Suprapubic skin (tissue), 4 donors: ENCODE results near the gene PTPRN2.

Experiments
- EP300 ChIP-seq: sonication (generic); formaldehyde crosslinking; IDR thresholded peaks from one replicate; pipeline ENCODE4 v1.6.1; 2017; ENCODE audit warnings: antibody characterized with exemption
- POLR2A ChIP-seq, 2 donors: fragments of 450-650 bp; IDR thresholded peaks; one replicate each; pipeline ENCODE4 v1.6.1; 2017; ENCODE audit warnings: antibody characterized with exemption in 2 of 2, mild to moderate bottlenecking in 2 of 2, moderate library complexity in 2 of 2
- POLR2AphosphoS5 ChIP-seq, 3 donors: sonication (generic); formaldehyde crosslinking; IDR thresholded peaks; one replicate each; pipeline ENCODE4 v1.6.1; 2017; ENCODE audit warnings: antibody characterized with exemption in 3 of 3
- TF ChIP-seq, protein P1 (sequence below), 2 donors: fragments of 200-600 bp in 1 of 2; fragments of 450-650 bp in 1 of 2; sonication (generic) in 1 of 2; IDR thresholded peaks; one replicate each; pipeline ENCODE4 v1.5.1; 2016 to 2019; ENCODE audit warnings: antibody characterized with exemption in 2 of 2, mild to moderate bottlenecking in 1 of 2, moderate library complexity in 1 of 2

DNA sequence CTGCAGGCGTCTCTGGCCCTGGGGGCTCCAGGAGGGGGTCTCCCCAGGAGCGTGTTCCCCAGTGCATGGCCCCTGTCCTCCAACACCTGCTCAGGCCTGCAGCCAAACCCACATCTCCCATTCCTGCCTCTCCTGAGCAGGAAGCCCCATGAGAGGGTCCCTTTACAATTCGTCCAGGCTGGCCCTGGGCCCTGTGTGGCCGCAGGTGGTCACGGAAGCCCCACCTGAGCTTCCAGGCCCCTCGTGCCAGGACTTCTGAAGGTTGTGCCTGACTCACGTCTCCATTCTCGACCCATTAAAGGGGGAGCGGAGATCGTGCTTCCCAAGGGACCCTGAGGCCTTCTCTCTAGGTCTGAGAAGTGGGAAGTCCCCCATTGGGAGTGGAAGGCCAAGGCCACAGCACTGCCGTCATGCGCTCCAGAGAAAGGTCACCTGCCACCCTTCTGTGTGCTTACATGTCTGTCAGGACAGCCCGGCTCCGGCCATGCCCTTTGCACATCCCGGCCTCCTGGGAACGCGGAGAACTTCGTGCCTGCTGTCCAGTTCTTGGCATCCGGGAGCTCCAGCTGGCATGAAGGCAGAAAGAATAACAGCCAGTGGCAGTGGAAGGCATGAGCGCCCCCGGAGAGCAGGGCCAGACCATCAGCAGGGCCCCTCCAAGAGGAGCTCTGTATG, 868.5 kb downstream of the PTPRN2 start:
- TF ChIP-seq, protein P1, sequence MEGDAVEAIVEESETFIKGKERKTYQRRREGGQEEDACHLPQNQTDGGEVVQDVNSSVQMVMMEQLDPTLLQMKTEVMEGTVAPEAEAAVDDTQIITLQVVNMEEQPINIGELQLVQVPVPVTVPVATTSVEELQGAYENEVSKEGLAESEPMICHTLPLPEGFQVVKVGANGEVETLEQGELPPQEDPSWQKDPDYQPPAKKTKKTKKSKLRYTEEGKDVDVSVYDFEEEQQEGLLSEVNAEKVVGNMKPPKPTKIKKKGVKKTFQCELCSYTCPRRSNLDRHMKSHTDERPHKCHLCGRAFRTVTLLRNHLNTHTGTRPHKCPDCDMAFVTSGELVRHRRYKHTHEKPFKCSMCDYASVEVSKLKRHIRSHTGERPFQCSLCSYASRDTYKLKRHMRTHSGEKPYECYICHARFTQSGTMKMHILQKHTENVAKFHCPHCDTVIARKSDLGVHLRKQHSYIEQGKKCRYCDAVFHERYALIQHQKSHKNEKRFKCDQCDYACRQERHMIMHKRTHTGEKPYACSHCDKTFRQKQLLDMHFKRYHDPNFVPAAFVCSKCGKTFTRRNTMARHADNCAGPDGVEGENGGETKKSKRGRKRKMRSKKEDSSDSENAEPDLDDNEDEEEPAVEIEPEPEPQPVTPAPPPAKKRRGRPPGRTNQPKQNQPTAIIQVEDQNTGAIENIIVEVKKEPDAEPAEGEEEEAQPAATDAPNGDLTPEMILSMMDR (IDR thresholded peaks at IDR 0.05): no peak
- no peak for TF ChIP-seq EP300
- TF ChIP-seq POLR2A (IDR thresholded peaks at IDR 0.05): no peak
- no peak for TF ChIP-seq POLR2AphosphoS5 (IDR thresholded peaks at IDR 0.05)
